ENCODE measurements around the gene FAM240B.

Gene FAM240B

GRCh38 chr9:38652486-38652885 lies 67.4 kb downstream of the FAM240B start:
- H3K27me3 ChIP-seq = peaks cover 0 to 10% of the 10 kb centered on the region in 2 donors
- H3K4me3 ChIP-seq = no peak overlapping the region
- no peaks in the 10 kb centered on the region for H3K9me3 ChIP-seq
- no peak overlapping the region for H3K27ac ChIP-seq
- DNase-seq = no peak
- H3K4me1 ChIP-seq = no peaks in the 10 kb centered on the region
- no peaks in the 10 kb centered on the region for H3K36me3 ChIP-seq
- intact Hi-C loops (cut with DNase I; ENCODE audit: low total_unique reads) = no loop called here
- no peak for TF ChIP-seq CTCF (IDR thresholded peaks at IDR 0.05)

GRCh38 chr9:38652044-38652443 lies 67.9 kb downstream of the FAM240B start:
- intact Hi-C loops (cut with DNase I; ENCODE audit: low total_unique reads) = no loop called here
- no peaks in the 10 kb centered on the region for H3K4me1 ChIP-seq
- peaks cover 0 to 10% of the 10 kb centered on the region in 2 donors for H3K27me3 ChIP-seq
- H3K4me3 ChIP-seq = no peak overlapping the region
- H3K9me3 ChIP-seq = no peaks in the 10 kb centered on the region
- DNase-seq = no peak
- H3K27ac ChIP-seq = no peak overlapping the region
- no peak for TF ChIP-seq CTCF (IDR thresholded peaks at IDR 0.05)
- H3K36me3 ChIP-seq = no peaks in the 10 kb centered on the region

DNA sequence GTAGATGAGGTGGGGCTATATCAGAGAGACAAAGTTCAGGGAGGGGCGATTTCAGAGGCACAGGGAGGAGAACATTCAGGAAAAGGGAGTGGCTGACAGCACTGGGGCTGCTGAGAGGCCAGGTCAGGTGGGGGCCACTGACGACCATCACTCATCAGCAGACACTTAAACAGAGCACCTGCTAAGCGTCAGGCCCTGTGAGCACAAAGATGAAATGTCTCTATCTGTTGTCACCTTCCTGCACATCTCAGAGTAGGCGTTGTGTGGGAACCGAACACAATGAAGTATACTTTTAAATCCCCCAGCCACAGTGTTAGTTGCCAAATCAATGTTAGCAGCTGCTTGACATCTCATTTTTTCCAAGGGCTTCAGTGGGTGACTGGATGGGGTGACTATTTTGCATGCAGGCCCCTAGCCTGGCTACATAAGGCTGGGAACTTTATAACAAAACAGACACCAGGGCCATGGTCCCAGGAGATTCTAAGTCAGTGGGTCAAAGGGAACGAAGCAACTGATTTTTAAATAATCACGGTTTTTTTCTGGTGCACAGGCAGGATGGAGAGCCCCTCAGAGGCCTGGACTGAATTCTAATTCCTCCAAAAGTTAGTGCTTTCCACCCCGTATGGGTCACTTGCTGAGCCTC lies 68.4 kb downstream of the FAM240B start:
- DNase-seq = no peak
- Histone ChIP-seq H3K27ac (no peak overlapping the region), H3K4me3 (no peak overlapping the region), H3K27me3 (peaks cover 0 to 10% of the 10 kb centered on the region in 2 donors), H3K4me1 (no peaks in the 10 kb centered on the region), H3K9me3 (no peaks in the 10 kb centered on the region), H3K36me3 (no peaks in the 10 kb centered on the region)
- no peak for TF ChIP-seq CTCF (IDR thresholded peaks at IDR 0.05)
- intact Hi-C loops (cut with DNase I; ENCODE audit: low total_unique reads) = no loop called here

DNA sequence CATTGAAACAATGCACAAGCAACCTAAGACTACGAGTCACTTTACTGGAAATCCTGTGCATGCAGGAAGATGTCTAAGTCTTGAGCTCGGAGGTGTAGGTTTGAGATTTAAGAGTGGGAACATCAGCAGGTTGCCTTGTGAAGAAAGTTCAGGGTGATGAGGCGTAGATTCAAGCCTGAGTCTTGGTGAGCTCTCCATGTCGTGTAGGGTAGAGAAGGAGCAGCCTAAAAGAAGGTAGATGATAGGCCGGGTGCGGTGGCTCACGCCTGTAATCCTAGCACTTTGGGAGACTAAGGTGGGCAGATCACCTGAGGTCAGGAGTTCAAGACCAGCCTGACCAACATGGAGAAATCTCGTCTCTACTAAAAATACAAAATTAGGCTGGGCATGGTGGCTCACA lies 69.4 kb downstream of the FAM240B start:
- no peak for DNase-seq
- Histone ChIP-seq H3K27ac (no peak overlapping the region), H3K4me3 (no peak overlapping the region), H3K27me3 (peaks cover 0 to 9% of the 10 kb centered on the region in 2 donors), H3K4me1 (no peaks in the 10 kb centered on the region), H3K36me3 (no peaks in the 10 kb centered on the region), H3K9me3 (no peaks in the 10 kb centered on the region)
- TF ChIP-seq CTCF (IDR thresholded peaks at IDR 0.05) = no peak
- intact Hi-C loops (cut with DNase I; ENCODE audit: low total_unique reads) = no loop called here

DNA sequence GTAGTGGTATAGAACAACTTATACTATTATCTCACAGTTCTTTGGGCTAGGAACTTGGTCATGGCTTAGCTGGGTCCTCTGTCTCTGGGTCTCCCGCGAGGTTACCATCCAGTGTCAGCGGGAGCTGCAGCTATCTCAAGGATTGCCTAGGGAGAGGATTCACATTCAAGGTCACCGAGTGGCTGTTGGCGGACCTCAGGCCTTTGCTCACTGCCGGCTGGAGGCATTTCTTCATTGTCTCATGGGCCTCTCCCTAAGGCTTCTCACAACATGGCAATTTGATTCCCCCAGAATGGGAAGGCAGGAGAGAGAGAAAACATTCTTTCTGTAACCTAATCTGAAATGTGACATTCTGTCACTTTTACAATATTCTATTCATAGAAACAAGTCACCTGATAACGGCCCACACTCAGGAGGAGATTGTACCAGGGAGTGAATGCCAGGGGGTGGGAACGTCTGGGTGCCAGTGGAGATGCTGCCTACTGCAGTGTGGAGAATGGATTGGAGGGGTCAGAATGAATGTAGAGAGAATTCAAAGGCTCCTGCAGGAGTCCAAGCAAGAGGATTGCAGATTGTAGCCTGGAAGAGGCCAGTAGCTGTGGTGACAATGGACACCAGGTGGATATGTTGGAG lies 70.1 kb downstream of the FAM240B start:
- H3K9me3 ChIP-seq = no peaks in the 10 kb centered on the region
- no peak for DNase-seq
- no peak overlapping the region for H3K4me3 ChIP-seq
- H3K27me3 ChIP-seq = peaks cover 0 to 6% of the 10 kb centered on the region in 2 donors
- no peaks in the 10 kb centered on the region for H3K4me1 ChIP-seq
- H3K27ac ChIP-seq = no peak overlapping the region
- intact Hi-C loops (cut with DNase I; ENCODE audit: low total_unique reads) = no loop called here
- no peak for TF ChIP-seq CTCF (IDR thresholded peaks at IDR 0.05)
- H3K36me3 ChIP-seq = no peaks in the 10 kb centered on the region
